Astrocyte of the spinal cord (primary cell): ENCODE results near the gene SLC6A3.
A peak's percentile ranks its signal among the peaks of the same experiment; 100 is the strongest.

Experiments
- DNase-seq: peaks from one replicate; pipeline ENCODE4 v3.0.0; 2011; ENCODE audit warnings: low read depth, low spot score
- H3K4me3 ChIP-seq: 2 replicates; pipeline ENCODE4 v1.5.1; 2011; ENCODE audit warnings: low read depth, mild to moderate bottlenecking, low read length, moderate library complexity
- in situ Hi-C: cut with HindIII; loops from 2 replicates; pipeline ENCODE4 v1.10.0; 2017; ENCODE audit warnings: low sequenced_read_pairs
- TF ChIP-seq, protein P1 (sequence below): IDR thresholded peaks from 2 replicates; pipeline ENCODE4 v1.5.1; 2012; ENCODE audit warnings: low read depth, mild to moderate bottlenecking, low read length, inconsistent platforms

The SLC6A3 gene

DNA sequence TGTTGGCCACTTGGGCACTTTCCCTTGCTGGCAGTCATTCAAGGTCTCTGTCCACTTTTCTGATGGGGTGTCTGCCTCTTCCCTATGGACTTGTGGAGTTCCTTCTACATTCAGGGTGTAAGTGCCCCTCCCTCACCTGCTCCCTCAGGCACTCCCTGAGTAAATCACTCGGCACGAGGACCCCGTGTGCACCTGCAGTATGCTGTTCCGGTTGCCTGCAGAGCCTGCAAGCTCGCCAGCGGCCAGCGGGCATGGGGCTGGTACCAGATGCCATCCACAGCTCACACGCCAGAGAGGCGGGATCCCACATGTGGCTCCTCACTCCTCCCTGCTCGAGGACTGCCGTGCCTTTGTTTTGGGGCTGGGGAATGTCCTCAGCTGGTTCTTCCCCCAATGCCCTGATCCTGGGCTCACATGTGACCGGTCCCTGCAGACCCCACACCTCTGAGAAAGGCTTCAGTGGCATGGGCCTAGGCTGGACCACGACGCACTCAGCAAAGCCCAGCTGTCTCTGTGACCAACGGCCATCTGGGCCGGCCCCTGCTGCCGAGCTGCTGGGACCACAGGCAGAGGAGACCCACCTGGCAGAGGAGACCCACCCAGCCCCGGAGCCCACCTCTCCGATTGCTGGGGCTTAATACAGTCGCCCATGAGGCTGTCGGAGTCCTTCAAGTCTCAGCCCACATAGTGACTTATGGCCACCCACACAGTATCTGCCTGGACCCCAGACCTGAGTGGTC is 54.2 kb downstream of the SLC6A3 start:
- TF ChIP-seq, protein P1, sequence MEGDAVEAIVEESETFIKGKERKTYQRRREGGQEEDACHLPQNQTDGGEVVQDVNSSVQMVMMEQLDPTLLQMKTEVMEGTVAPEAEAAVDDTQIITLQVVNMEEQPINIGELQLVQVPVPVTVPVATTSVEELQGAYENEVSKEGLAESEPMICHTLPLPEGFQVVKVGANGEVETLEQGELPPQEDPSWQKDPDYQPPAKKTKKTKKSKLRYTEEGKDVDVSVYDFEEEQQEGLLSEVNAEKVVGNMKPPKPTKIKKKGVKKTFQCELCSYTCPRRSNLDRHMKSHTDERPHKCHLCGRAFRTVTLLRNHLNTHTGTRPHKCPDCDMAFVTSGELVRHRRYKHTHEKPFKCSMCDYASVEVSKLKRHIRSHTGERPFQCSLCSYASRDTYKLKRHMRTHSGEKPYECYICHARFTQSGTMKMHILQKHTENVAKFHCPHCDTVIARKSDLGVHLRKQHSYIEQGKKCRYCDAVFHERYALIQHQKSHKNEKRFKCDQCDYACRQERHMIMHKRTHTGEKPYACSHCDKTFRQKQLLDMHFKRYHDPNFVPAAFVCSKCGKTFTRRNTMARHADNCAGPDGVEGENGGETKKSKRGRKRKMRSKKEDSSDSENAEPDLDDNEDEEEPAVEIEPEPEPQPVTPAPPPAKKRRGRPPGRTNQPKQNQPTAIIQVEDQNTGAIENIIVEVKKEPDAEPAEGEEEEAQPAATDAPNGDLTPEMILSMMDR = no peak
- H3K4me3 ChIP-seq = no peak overlapping the region
- no peak for DNase-seq
- in situ Hi-C loops = no loop called here

DNA sequence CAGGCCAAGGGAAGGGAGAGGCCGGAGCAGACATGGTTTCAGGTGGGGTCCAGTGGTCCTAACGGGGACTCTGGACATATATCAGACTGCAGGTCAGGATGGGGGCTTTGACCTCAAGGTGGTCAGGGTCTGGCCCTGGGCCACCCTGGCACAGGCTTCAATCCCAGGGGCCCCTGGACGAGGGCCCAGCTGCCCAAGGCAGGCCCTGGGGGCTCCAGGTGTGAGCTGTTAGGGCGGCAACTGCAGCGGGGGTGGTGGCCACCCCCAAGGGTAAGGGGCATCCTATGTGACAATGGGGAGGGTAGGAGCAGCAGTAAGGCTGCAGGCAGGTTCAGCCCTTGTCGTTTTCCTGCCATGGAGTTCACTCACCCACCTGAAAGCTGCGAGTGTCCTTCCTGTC is 54.9 kb downstream of the SLC6A3 start:
- in situ Hi-C loops = no loop called here
- DNase-seq = no peak
- no peak overlapping the region for H3K4me3 ChIP-seq
- TF ChIP-seq, protein P1 = no peak

DNA sequence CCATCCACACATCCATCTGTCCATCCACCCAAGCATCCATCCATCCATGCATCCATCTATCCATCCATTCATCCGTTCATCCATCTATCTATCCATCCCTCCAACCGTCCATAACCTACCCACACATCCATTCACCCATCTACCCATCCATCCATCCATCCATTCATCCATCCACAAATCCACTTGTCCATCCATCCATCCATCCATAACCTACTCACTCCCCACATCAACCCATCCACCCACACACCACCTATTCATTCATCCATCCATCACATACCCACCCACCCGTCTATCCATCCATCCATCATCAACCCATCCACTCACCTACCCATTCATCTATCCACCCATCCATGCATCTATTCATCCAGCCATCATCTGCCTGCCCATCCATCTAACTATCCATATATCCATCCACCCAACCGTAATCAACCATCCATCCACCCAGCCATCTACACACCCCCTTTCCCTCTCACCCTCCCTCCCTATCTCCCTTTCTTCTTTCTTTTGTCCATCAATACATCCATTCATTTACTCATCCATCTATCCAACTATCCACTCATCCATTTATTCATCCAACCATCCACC is 56.8 kb downstream of the SLC6A3 start:
- in situ Hi-C loops = no loop called here
- no peak for DNase-seq
- H3K4me3 ChIP-seq = no peak overlapping the region
- TF ChIP-seq, protein P1 = no peak

DNA sequence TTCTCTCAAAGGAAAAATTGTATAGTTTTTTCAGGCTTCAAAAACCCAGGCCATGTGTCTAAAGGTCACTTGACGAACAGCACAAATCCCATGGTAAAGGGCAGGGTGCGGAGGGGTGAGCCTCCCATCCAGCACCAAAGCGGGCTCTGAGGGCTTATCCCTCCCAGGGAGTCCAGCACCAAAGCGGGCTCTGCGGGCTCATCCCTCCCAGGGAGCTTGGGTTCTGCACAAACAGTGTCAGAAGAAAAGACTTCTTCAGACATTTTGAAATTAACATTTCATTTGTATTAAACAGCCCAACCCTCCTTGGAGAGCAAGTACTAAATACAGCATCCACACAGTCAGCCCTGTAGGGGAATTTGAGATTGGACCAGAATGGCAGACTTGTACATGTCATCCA is 57.4 kb downstream of the SLC6A3 start:
- DNase-seq = no peak
- no peak overlapping the region for H3K4me3 ChIP-seq
- TF ChIP-seq, protein P1 = no peak
- in situ Hi-C loops = no loop called here

GRCh38 chr5:1387059-1387755 is 58.0 kb downstream of the SLC6A3 start:
- TF ChIP-seq, protein P1 = no peak
- H3K4me3 ChIP-seq = no peak overlapping the region
- in situ Hi-C loops = no loop called here
- no peak for DNase-seq

DNA sequence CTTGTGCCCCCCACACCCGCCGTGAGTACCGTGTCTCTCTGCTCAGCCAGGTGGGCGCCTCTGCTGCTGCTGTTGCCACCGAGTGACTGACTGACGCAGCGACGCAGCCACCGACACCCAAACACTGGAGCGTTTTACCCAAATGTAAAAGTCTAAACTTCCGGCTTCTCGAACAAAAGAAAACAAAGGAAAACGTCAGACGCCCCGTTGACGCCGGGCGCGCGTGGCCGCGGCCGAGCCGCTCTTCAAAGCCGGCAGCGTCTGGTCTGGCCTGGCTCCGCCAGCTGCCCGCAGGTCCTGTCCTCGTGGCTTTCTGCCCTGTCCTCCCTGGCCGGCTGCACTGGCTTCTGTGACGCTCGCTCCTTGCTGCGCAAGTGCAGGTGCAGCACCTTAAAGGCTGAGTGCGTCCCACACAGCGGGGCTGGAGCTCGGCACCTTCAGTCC is 58.9 kb downstream of the SLC6A3 start:
- H3K4me3 ChIP-seq = peak overlapping the region; percentile 36
- peak; percentile 10 for DNase-seq
- in situ Hi-C loops = no loop called here
- TF ChIP-seq, protein P1 = no peak
